SU-DHL-6 (cell line): ENCODE results near the gene GABRP.

Source experiments
- H2AFZ ChIP-seq: fragments of 200-600 bp; sonication (generic); 2 replicates; pipeline ENCODE4 v1.6.1; 2014; ENCODE audit warnings: low read depth, mild to moderate bottlenecking, moderate library complexity, mixed read lengths, antibody characterized with exemption, low read length; ENCODE audit not compliant: severe bottlenecking
- H3F3A ChIP-seq: fragments of 200-600 bp; shearing (Covaris generic); 2 replicates; pipeline ENCODE4 v1.6.0; 2016; ENCODE audit warnings: antibody characterized with exemption, mild to moderate bottlenecking; ENCODE audit not compliant: insufficient read depth
- H3K27ac ChIP-seq: fragments of 200-600 bp; sonication (generic); 2 replicates; pipeline ENCODE4 v1.5.1; 2016; ENCODE audit warnings: low read depth, mild to moderate bottlenecking, low read length, moderate library complexity, mixed read lengths
- H3K27me3 ChIP-seq: fragments of 200-600 bp; sonication (generic), shearing (Covaris generic); 2 replicates; pipeline ENCODE4 v1.6.0; 2014; ENCODE audit warnings: mild to moderate bottlenecking, low read length
- H3K36me3 ChIP-seq: fragments of 200-600 bp; sonication (generic); 2 replicates; pipeline ENCODE4 v1.6.1; 2014; ENCODE audit warnings: mild to moderate bottlenecking, low read length, mixed read lengths
- H3K4me2 ChIP-seq: fragments of 300-600, 200-600 bp; shearing (Covaris generic), sonication (generic); 2 replicates; pipeline ENCODE4 v1.6.0; 2014; ENCODE audit warnings: low read length, low read depth, mild to moderate bottlenecking; ENCODE audit not compliant: poor library complexity, severe bottlenecking
- H3K4me3 ChIP-seq: fragments of 200-600 bp; sonication (generic); 2 replicates; pipeline ENCODE4 v1.5.1; 2014; ENCODE audit warnings: antibody characterized with exemption, low read length, mild to moderate bottlenecking, mixed read lengths; ENCODE audit not compliant: insufficient read depth, poor library complexity, severe bottlenecking
- H3K79me2 ChIP-seq: fragments of 200-600 bp; sonication (generic); 2 replicates; pipeline ENCODE4 v1.6.1; 2014; ENCODE audit warnings: mild to moderate bottlenecking, low read length, moderate library complexity; ENCODE audit not compliant: insufficient read depth
- H3K9ac ChIP-seq: fragments of 200-600 bp; sonication (generic); 2 replicates; pipeline ENCODE4 v1.7.0; 2014; ENCODE audit warnings: mild to moderate bottlenecking, low read length
- H3K9me2 ChIP-seq: fragments of 200-600 bp; sonication (generic); replicated peaks from 2 replicates; pipeline ENCODE4 v1.6.1; 2014; ENCODE audit warnings: low read length; ENCODE audit not compliant: insufficient read depth
- H3K9me3 ChIP-seq: fragments of 200-600 bp; sonication (generic); 2 replicates; pipeline ENCODE4 v1.6.1; 2014; ENCODE audit warnings: low read length, mixed read lengths; ENCODE audit not compliant: insufficient read depth
- H4K20me1 ChIP-seq: fragments of 200-600 bp; sonication (generic); 2 replicates; pipeline ENCODE4 v1.6.1; 2014; ENCODE audit warnings: low read depth, mild to moderate bottlenecking, antibody characterized with exemption, low read length, moderate library complexity, mixed read lengths
- EZH2phosphoT487 ChIP-seq: fragments of 200-600 bp; sonication (generic), shearing (Covaris generic); conservative IDR thresholded peaks from 2 replicates; pipeline ENCODE4 v1.6.1; 2018; ENCODE audit warnings: mild to moderate bottlenecking, antibody characterized with exemption, low read length, moderate library complexity, mixed read lengths
- TF ChIP-seq, protein P1 (sequence below): fragments of 200-600 bp; sonication (generic); IDR thresholded peaks from one replicate; pipeline ENCODE4 v1.5.1; 2017; ENCODE audit warnings: antibody characterized with exemption, mild to moderate bottlenecking, low read length, moderate library complexity; ENCODE audit not compliant: insufficient read depth, poor library complexity, severe bottlenecking

Gene GABRP

DNA sequence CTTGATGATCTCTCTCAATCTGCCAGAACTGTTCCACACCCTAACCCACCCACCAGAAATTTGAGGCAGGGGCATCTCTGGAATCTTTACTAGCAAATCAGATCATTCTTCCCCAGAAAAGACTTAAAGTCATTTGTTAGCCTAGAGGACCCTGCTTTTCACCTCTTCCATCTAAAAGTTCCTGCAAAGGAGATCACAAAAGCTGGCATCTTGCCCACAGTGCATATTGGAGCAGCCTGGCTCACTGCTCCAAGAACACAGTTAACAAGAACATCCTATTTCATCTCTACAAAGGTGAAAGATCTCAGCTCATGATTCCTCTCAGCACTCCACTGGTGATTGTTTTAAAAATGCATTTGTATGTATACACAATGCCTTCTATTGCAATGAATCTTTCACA is 36.3 kb downstream of the GABRP start:
- no peak overlapping the region for H3K9ac ChIP-seq
- H3K36me3 ChIP-seq = no peaks in the 10 kb centered on the region
- no peaks in the 10 kb centered on the region for H3K9me3 ChIP-seq
- H3K27me3 ChIP-seq = no peaks in the 10 kb centered on the region
- H3K4me2 ChIP-seq = no peak overlapping the region
- no peaks in the 10 kb centered on the region for H3F3A ChIP-seq
- no peaks in the 10 kb centered on the region for H4K20me1 ChIP-seq
- no peak overlapping the region for H3K27ac ChIP-seq
- TF ChIP-seq, protein P1, sequence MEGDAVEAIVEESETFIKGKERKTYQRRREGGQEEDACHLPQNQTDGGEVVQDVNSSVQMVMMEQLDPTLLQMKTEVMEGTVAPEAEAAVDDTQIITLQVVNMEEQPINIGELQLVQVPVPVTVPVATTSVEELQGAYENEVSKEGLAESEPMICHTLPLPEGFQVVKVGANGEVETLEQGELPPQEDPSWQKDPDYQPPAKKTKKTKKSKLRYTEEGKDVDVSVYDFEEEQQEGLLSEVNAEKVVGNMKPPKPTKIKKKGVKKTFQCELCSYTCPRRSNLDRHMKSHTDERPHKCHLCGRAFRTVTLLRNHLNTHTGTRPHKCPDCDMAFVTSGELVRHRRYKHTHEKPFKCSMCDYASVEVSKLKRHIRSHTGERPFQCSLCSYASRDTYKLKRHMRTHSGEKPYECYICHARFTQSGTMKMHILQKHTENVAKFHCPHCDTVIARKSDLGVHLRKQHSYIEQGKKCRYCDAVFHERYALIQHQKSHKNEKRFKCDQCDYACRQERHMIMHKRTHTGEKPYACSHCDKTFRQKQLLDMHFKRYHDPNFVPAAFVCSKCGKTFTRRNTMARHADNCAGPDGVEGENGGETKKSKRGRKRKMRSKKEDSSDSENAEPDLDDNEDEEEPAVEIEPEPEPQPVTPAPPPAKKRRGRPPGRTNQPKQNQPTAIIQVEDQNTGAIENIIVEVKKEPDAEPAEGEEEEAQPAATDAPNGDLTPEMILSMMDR = no peak
- TF ChIP-seq EZH2phosphoT487 = no peak
- no peak overlapping the region for H3K4me3 ChIP-seq
- H3K79me2 ChIP-seq = no peaks in the 10 kb centered on the region
- no peak overlapping the region for H2AFZ ChIP-seq
- H3K9me2 ChIP-seq = no peaks in the 10 kb centered on the region

DNA sequence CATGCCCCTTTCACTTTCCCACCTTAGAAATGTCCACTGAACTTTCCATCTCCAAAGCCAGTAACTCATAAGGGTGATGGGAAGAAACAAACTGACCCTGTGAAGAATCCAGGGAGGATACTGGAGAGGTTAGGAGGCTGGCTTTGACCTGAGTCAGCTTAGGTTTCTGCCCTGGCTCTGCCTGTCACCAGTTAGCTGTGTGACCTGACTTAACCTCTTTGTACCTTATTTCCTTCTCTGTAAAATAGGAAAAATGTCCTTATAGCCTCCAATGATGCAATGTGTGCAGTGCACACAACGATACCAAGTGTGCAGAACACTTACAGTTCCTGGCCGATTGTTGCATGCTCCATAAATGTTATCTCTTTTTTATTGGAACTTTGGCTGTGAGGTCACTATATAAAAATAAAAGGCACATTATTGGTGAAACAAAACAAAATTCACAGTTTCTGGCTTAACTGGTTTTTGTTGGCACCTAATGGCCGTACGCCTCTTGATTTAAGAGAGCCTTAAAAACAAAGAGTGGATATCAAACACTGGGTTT is 37.8 kb downstream of the GABRP start:
- Histone ChIP-seq H4K20me1 (no peaks in the 10 kb centered on the region), H3K27ac (no peak overlapping the region), H3K9me3 (no peaks in the 10 kb centered on the region), H3K27me3 (no peaks in the 10 kb centered on the region), H2AFZ (no peak overlapping the region), H3K4me2 (no peak overlapping the region), H3K79me2 (no peaks in the 10 kb centered on the region), H3K9me2 (no peaks in the 10 kb centered on the region), H3K36me3 (no peaks in the 10 kb centered on the region), H3K9ac (no peak overlapping the region), H3F3A (no peaks in the 10 kb centered on the region), H3K4me3 (no peak overlapping the region)
- no peak for TF ChIP-seq EZH2phosphoT487
- TF ChIP-seq, protein P1 = no peak

DNA sequence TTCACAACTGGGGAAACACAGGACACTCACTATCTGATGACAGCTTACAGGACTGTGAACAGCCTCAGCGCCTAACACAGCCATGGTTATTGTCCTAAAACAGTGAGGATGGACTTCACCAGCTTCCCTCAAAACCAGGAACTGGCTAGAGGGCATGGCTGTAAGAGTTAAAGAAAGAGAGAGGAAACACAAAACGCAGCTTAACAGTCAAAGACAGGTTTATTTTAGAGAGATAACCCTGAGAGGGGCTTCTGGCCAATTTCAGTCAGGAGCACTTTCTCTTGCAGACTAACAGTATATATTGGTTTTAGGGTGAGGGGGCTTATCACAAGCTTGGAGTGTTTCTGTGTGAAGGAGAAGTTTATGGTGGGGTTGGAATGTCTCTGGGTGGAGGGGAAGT is 42.6 kb downstream of the GABRP start:
- Histone ChIP-seq H3K36me3 (no peaks in the 10 kb centered on the region), H4K20me1 (no peaks in the 10 kb centered on the region), H3K79me2 (no peaks in the 10 kb centered on the region), H3K9me3 (no peaks in the 10 kb centered on the region), H3K27me3 (no peaks in the 10 kb centered on the region), H3K4me3 (no peak overlapping the region), H3K4me2 (no peak overlapping the region), H3F3A (no peaks in the 10 kb centered on the region), H3K9me2 (no peaks in the 10 kb centered on the region), H2AFZ (no peak overlapping the region), H3K9ac (no peak overlapping the region), H3K27ac (no peak overlapping the region)
- TF ChIP-seq, protein P1 = no peak
- no peak for TF ChIP-seq EZH2phosphoT487
